Ramos (cell line): ENCODE measurements around the gene MAGEB4.

ENCODE experiments used
- in situ Hi-C: fragments of 300-500 bp; cut with MboI; formaldehyde crosslinking; loops from one replicate; pipeline ENCODE4 v1.14.3; 2022; ENCODE audit warnings: low sequenced_read_pairs; ENCODE audit not compliant: unreplicated experiment

MAGEB4 gene

DNA sequence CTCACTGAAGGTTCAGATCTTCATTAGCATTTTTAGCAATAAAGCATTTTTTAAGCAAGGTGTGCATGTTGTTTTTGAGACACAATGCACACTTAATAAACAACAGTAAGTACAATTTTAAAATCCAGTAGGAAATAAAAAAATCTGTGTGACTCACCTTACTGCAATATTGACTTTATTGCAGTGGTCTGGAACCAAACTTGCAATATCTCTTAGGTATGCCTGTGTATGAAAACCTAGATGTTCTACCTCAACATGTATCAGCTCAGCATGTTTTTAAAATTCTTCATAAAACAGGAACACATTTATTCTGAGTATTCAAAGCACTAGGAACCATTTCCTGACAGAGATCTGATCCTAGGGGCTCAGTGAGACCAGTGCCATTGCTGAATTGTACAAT, 40.7 kb downstream of the MAGEB4 start:
- in situ Hi-C loops: no loop called here

DNA sequence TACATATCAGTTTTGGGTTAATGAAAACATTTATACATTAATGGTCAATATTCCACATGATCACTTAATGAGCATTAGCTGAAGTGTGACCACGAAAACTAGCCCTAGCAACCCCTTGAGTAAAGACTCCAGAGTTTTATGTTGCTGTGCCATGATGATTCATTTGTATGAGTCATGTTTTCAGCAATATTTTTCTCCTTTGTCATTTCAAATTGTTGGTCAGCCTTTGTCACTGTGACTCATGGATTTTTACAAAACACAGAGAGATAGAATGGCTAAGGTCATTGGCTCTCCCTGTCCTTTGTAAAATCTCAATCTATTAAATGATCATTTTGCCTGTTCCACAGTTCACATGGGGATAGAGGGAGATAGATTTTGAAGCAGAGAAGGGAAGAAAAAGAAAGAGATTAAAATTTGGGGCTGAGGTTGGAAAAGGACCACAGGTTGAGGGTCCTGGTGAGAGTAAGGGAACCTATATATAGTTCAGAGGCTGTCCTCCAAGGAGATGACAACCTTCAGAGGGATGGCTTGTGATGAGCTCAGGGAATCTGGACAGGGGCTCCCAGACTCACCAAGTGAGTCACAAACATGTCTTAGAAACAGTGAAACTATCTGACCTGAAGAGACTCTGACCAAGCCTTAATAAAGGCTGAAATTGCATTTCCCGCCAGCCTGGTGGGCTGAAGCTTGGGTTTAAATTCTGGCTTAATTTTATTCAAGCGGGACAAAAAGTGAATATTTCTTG, 41.8 kb downstream of the MAGEB4 start:
- in situ Hi-C loops: no loop called here
